NK-92 (cell line): ENCODE results near the gene ZNF653.
"Not testable (repeated sequence)": the region's sequence is repeated elsewhere in the genome, so short reads cannot be mapped to it uniquely, and the experiment has no call there.

ENCODE experiments used
- DNase-seq: peaks from one replicate; lab custom pipeline; 2025; ENCODE audit not compliant: unreplicated experiment; lab: John Stamatoyannopoulos, UW

Gene ZNF653

DNA sequence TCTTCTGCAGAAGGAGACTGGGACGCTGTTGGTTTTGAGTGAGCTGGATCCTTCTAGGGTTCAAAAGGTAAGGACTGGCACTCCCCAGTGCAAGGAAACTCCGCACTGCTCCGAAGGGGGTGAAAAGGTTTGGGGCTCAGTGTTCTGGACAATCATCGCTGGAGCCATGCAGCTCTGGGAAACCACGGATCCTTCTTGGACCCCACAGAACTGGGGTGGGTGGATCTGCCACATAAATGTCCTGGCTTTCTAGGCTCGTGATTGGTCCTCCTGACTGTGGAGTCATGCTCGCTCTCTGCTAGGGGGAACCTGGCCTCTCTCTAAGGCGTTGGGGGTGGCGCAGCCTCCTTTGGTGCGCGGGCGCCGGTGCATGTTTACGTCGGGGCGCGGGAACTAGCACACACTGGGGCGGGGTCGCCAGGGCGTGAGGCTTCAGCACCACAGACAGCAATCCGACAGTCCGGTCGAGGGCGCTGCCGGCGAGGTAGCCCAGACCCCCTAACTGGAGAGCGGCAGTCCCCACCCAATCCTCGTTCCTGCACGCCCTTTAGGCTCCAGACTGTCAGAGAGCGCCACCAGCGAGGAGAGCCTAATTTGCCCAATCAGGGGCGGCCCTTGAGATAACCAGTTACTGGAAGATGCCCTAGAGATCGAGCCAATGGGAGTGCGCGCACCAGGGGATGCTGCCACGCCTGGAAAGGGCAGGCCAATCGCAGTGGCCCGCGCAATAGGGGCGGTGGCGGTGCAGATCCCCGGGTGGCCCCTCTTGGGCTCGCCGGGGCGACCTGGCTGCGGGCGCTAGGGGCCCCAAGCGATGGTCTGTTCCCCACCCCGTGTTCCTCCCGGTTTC, 23.9 kb downstream of the ZNF653 start:
- no peak for DNase-seq

DNA sequence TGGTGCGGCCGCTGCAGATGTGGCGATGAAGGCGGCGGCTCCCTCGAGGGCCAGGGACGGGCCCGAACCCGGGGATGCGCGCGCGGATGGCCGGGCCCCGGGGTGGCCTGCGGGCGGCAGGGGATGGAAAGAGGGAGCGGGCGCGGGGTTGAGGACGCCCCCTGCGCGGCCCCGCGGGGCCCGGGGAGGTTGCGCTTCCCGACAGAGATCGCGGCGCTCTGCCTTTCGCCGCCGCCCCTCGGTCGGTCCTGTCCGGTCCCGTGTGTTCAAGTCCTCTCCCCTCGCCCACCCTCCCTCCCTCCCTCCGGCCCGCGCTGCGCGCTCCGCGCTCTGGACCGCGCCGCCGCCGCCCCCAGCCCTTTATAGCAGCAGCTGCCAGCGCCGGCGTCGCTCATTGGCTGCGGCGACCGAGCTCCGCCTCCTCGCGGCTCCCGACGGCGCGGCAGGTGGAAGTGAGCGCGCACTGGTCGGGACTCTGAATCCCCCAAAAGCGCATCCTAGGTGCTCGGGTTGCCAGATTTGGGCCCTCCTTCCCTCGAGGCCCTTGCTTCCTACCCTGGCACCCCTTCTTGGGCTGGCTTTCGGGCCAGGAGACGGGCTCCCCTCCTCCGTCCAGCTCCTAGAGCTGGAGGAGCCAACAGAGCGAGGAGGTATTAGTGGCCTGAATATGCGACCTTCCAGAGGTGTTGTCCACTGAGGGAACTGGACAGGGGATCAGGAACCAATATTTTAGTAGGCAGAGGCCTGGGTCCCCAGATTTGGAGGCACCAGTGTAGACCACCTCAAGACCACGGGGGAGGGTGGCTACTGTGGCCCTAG, 24.7 kb downstream of the ZNF653 start, which contains the start of gene ELAVL3:
ELAVL3 (minus strand) TSS at position 332 of the 819 bp plus-strand sequence. CDS start 438 bp downstream, outside the sequence.
- no peak for DNase-seq

DNA sequence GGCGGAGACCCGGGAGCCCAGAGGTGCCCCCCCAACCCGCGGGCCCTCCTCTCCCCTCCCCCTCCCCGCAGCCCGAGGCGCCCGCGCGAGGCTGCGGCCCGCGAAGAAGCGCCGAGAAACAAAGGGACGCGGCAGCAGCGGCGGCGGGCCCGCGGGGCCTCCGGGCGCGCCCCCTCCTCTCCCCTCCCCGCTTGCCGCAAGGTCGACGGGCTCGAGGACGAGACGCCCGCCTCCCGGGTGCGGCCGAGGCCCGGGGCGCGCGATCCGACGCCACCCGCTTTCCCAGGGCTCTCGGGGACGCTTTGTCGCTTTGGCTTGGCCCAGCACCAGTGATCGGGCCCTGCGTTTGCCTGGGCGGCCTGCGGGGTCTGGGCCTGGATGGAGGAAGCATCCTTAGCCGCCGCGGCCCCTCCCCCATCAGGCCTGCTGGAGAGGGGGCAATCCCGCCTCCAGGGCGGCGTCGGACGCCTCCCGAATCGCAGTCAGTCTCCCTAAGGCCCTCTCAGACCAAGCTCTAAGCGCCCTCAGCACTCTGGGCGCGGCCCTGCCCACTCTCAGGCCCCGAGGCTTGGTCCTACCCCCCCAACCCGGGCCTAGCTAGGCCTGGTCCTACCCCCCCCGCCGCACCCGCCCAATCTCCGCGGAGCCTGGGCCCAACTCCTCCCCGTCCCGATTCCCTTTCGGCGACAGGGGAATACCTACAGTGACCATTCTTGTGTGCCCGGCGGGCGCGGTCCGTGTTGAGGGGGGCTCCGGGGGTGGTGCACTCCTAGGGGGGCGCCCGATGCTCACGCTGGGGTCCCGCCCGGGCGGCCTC, 25.5 kb downstream of the ZNF653 start:
- no peak for DNase-seq

DNA sequence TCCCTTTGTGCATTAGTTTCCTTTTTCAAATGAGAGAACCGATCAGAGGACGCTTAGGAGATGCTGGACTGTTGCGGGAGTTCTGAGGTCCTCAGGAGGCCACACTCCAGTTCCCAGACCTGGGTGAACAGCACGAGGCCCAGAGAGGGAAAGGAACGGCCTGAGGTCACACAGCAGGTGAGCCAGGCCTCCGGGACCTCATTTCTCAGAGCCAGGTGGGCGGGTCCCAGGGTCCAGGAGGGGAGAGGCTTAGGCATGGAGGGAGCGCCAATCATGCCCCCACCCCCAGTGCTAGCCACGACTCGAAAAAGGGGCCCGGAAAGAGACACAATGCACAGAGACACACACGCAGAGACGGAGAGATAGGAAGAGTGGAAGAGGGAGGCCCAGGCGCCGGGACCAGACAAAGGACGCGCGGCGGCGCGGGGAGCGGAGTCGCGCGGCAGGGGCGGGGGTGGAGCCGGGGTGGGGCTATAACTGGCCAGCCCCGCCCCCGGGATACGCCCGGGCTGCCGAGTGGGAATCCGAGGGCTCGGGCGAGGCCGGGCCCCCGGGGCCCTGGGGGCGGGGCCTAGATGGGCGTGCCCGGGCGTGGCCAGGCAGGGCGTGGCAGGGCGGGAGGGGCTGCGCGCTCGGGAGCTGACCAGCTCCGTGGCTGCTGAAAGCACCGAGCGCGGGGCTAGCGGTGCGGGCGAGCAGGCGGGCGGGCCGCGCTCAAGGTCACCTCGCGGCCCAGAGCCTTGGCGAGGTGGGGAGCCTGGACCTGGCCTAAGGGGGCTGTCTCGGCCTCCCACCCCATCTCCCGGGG, 26.3 kb downstream of the ZNF653 start:
- DNase-seq: no peak

GRCh38 chr19:11478167-11479089, 27.2 kb downstream of the ZNF653 start:
- no peak for DNase-seq

DNA sequence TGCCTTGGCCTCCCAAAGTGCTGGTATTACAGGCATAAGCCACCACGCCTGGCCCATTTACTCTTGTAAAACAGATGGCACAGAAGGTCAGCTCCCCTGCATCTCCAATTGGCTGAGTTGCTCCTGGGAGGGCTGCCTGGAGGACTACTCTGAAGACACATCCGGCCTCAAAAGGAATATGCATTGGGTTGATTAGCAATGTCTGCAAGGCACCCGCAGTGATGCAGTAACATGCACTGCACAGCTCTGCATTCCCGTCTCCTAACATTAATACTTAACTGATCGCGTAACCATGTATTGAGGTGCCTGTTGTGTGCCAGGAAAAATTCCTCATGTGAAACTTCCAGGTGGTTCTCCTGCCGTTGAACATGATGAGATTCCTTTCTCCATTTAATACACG, 29.8 kb downstream of the ZNF653 start:
- no peak for DNase-seq

DNA sequence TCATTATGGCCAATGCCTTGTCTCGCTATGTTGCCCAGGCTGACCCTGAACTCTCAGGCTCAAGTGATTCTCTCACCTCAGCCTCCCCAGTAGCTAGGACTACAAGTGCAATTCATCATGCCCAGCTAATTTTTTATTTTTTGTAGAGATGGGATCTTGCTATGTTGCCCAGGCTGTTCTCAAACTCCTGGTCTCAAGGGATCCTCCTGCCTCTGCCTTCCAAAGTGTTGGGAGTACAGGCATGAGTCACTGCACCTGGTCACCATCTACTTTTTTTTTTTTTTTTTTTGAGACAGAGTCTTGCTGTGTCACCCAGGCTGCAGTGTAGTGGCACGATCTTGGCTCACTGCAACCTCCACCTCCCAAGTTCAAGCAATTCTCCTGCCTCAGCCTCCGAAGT, 30.3 kb downstream of the ZNF653 start:
- DNase-seq: not testable (repeated sequence)

DNA sequence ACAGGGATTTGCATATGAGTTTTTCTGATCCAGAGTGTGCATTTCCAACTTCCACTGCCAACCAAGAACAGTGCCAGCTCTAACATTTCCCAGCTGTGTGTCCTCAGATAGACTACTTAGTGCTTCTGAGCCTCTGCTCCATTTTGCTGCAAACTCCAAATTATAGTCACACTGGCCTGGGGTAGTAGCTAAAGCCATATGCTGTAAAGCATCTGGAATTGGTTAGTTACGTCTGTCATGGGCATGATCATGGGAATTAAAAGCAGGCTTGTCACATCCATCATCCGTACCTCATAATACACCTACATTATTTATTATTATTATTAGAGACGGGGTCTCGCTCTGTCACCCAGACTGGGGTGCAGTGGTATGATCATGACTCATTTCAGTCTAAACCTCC, 31.9 kb downstream of the ZNF653 start:
- DNase-seq: no peak

GRCh38 chr19:11468266-11468845, 37.3 kb downstream of the ZNF653 start:
- DNase-seq: not testable (repeated sequence)

- DNase-seq: no peak
These were observed 40.0 kb downstream of the ZNF653 start for GRCh38 chr19:11465600-11465999.

GRCh38 chr19:11464333-11465265, 41.0 kb downstream of the ZNF653 start:
- no peak for DNase-seq

DNA sequence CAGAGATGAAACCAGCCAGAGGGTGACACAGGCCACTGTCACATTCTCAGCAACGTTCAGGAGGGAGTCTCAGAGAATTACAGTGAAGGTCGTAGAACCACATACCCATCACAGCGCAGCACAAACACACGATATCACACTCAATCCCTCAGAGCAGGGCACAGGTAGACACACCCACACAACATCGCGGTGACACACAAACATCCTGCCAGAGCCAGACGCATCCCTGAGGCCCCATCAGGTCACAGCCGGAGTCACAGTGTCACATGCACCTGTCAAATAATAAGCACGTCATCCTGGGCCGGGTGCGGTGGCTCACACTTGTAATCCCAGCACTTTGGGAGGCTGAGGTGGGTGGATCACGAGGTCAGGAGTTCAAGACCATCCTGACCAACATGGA, 42.2 kb downstream of the ZNF653 start:
- DNase-seq: no peak

- DNase-seq: no peak
These were observed 44.2 kb downstream of the ZNF653 start for GRCh38 chr19:11461453-11461852.

DNA sequence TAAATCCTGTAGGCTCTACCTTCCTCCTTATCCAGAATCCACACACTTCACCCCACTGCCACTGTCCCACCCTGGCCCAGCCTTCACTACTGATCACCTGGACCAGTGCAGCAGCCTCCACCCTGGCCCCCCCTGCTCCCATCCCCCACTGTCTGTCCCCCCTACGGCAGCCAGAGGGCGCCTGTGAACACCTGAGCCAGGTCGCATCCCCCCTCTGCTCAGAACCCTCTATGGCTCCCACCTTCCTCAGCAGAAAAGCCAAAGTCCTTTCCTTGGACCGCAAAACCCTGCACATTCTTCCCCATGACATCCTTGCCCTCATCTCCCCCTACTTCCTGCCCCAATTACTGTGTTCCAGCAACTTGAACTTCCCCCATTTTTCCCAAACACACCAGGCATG, 45.4 kb downstream of the ZNF653 start:
- DNase-seq: no peak

DNA sequence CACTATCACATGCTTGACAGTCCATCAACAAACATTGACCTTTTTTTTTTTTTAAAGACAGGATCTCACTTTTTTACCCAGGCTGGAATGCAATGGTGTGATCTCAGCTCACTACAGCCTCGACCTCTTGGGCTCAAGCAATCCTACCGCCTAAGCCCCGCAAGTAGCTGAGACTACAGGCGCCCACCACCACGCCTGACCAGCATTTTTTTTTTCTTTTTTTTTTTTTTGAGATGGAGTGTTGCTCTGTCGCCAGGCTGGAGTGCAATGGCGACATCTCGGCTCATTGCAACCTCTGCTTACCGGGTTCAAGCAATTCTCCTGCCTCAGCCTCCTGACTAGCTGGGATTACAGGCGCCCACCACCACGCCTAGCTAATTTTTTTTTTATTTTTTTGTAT, 46.7 kb downstream of the ZNF653 start:
- DNase-seq: not testable (repeated sequence)

- DNase-seq: no peak
These were observed 47.3 kb downstream of the ZNF653 start for GRCh38 chr19:11458236-11458900.

DNA sequence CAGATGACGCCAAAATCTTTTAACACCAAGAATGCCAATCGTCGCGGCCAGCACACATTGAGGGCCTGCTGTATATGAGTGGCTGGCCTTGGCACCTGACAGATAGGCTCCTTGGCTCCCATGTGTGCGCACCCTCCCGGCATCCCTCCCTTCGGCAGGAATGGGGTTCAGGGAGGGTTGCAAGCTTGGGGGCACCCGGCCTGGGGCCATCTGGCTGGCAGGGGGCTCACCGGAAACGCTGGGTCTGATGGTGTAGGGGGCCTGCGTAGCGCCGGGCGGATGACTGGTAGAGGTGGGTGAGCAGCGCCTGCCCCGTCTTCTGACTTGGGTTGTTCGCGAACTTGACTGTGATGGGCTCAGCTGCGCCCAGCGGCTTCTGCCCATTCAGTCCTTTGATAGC, 47.8 kb downstream of the ZNF653 start:
- no peak for DNase-seq
